Activated naive CD4-positive, alpha-beta T cell (primary cell): ENCODE results near the gene ATAD1.

Source experiments
- DNase-seq, 4 experiments: peaks; one replicate each; lab custom pipeline; 2025; lab: John Stamatoyannopoulos, UW

The ATAD1 gene

DNA sequence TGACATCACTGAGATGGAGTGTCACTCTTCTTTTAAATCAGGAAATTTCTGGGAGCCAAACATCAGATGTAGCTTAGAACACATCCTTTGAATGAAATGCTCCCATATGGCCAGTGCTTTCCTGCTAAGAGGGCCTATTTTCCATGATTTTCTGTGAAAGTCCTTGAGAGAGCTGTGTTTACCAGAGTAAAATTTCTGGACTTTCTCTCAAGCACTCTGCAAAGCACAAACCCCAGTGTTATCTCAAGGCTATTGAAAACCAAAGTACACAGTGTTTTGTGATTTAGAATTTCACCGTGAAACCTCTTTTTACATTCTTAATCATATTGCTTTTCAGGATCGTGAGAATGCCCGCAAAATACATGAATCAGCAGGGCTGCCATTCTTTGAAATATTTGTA, 104.3 kb downstream of the ATAD1 start:
- DNase-seq, result no peak

DNA sequence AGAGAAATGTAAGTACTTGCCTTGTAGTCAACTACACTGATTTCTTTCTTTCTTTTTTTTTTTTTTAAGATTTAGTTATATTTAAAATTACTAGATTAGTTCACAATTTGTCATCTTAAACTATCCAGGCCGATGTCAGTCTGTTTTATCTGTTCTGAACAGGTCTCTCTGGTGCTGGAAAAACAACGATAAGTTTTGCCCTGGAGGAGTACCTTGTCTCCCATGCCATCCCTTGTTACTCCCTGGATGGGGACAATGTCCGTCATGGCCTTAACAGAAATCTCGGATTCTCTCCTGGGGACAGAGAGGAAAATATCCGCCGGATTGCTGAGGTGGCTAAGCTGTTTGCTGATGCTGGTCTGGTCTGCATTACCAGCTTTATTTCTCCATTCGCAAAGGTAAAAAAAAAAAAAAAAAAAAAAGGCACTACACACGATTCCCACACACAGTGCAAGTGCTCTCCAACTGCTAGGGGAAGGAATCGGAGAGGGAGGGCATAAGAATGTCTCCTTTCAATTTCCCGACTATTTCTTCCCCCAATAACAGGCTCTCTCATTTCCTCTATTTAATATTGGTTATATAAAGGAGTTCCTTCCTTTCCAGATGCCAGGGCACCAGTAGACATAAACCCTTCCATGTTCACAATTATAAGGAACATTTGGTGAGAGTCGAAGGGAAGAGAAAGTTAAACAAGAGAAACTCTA, 105.0 kb downstream of the ATAD1 start:
- DNase-seq, result no peak

DNA sequence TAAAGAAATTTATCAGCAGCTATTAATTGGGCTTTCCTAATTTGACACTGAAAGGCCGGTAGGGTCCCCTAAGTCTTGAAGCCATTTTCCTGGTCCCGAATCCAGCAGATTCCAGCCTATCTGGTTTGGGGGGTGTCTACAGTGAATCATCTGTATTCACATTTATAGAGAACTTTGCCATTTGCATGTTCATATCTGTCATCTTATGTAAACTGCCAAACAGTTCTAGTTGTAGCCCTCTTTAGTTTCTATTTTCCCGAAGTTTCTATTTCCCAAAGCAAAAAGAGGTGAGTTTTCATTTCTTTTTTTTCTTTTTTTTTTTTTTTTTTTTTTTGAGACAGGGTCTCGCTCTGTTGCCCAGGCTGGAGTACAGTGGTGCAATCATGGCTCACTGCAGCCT, 110.8 kb downstream of the ATAD1 start:
- no peak for DNase-seq

DNA sequence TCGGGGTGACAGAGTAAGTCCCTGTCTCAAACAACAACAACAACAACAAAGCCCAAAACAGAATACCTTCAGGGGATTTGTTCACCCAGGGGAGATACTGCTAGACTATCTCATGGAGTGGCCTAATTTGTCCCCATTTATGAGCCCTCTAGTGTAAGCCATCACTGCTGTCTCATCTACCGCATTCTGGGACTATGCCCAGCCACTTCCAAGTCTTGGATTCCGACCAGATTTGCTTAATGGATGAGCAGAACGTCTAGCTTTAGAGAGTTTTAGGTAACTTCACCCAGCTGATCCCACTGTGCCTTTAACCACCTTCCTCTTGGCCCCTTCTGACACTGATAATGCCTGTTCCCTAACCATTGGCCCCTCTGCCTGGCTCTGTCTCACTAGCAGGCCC, 111.3 kb downstream of the ATAD1 start:
- no peak for DNase-seq

DNA sequence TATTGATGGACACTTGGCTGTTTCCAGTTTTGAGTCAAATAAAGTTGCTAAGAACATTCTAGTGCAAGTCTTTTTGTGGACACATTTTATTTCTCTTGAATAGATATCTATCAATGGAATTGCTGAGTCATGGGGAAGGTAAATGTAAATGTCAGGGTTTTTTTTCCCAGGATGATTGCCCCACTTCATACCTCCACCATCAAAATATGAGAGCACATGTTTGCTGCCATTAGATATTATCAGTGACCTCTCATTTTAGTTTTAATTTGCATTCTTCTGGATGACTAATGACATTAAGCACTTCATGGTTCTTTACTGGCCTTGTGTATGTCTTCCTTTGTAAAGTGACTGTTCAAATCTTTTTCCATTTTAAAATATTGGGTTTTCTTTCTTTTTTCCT, 112.7 kb downstream of the ATAD1 start:
- no peak for DNase-seq

DNA sequence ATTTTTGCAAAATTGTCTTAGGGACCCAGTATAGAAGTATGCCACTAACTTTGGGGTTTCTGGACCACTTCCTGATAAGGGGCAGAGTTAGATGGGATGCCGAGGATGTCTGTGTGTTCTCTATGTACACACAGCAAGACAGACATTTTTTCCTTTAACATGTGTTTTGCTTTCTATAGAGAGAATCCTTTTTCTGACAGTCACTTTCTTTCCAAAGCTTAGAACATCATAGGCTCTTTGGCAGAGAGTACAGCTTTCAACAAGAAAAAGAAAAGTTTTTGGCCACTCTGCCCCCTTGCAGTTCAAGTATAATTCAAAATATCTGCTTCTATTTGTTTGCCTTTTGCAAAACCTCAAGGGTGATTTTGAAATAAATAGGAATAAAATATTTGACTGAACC, 114.3 kb downstream of the ATAD1 start:
- DNase-seq, result no peak

DNA sequence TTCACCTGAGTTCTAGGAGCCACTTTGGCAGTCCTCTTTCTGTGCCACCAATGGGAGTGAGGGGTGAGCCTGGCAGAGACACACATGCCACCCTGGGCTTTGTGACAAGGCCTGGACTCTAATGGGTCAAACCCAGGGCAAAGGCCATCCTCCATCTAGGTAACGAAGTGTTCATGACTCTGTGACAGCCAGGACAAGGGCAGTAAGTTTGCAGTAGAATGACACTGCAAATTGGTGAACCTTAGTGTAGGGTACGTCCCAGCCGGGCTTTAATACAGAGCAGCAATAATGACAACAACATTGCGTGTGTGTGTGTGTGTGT, 115.1 kb downstream of the ATAD1 start:
- DNase-seq, result no peak

DNA sequence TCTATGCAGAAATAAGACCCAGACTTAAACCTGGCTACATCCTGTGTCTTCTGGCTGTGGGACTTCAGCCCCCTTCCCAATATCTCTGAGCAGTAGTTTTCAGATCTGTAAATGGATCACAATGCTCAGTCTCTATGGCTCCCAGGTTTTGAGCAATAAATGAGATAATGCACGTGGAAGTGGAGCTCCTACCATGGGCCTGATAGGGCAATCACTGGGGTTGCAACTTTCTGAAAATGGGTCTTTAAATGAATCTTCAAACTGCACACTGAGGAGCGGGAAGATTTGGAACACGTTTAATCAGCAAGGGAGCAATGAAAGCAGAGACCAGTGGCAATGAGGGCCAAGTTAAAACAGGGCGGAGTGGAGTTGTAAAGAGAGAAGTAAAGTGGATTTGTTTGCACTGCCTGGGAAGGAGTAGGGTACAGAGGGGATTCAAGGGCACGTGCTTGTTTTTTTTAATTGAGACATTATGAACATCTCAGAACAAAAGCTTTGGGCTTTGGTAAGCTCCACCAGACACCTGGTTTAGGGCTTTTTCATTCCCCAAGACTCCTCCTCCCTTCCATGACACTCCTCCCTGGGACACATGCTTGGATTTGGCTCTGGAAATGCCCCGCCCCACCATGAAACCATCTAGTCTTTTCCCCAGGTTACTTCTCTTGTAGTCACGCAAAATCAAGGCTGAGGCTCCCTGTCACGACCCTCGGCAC, 115.6 kb downstream of the ATAD1 start:
- DNase-seq, result no peak
